Measurements from ENCODE around the gene SGPL1.

SGPL1 gene

GRCh38 chr10:70840836-70841235, 25.1 kb downstream of the SGPL1 start:
- no peak overlapping the region for H4K8ac ChIP-seq (ENCODE audit: low read depth, low read length)
- H2BK15ac ChIP-seq (ENCODE audit: low read length) = no peak overlapping the region
- no peak overlapping the region for H3K4ac ChIP-seq (ENCODE audit: low read length)
- H2AFZ ChIP-seq (ENCODE audit: low read length) = no peak overlapping the region
- no peak overlapping the region for H3K23ac ChIP-seq (ENCODE audit: low read depth, low read length, poor library complexity)
- no peak overlapping the region for H2BK12ac ChIP-seq (ENCODE audit: low read length)
- no peak overlapping the region for H3K4me3 ChIP-seq (ENCODE audit: low read length in 2 of 2)
- DNase-seq (ENCODE audit: low spot score) = no peak
- no peak overlapping the region for H3K18ac ChIP-seq (ENCODE audit: low read length)
- H3K27me3 ChIP-seq (ENCODE audit: control insufficient read depth in 3 of 3, insufficient read depth in 3 of 3, low read depth in 1 of 3, low read length in 3 of 3) = no peaks in the 10 kb centered on the region
- H3K4me1 ChIP-seq (ENCODE audit: control insufficient read depth in 2 of 2, insufficient read depth in 1 of 2, low read depth in 1 of 2, low read length in 2 of 2) = no peaks in the 10 kb centered on the region
- H3K36me3 ChIP-seq (replicated peaks in 1 of 2; ENCODE audit: control insufficient read depth in 2 of 2, insufficient read depth in 2 of 2, low read length in 2 of 2) = peaks cover 7 to 62% of the 10 kb centered on the region in 2 donors
- no peak overlapping the region for H2BK120ac ChIP-seq (ENCODE audit: low read depth, low read length)
- no peak overlapping the region for H2BK5ac ChIP-seq (ENCODE audit: low read length)
- H3K79me1 ChIP-seq (ENCODE audit: low read depth, low read length) = peaks cover 5% of the 10 kb centered on the region
- H3K9ac ChIP-seq (ENCODE audit: low read depth, low read length, poor library complexity) = no peak overlapping the region
- H3K14ac ChIP-seq (ENCODE audit: low read length) = no peak overlapping the region
- H2AK5ac ChIP-seq (ENCODE audit: low read depth, low read length) = no peak overlapping the region
- H3K9me3 ChIP-seq (replicated peaks in 1 of 2; ENCODE audit: control insufficient read depth in 2 of 2, insufficient read depth in 1 of 2, low read depth in 1 of 2, low read length in 2 of 2) = peaks cover 0 to 6% of the 10 kb centered on the region in 2 donors
- no peak overlapping the region for H4K91ac ChIP-seq (ENCODE audit: low read depth, low read length, poor library complexity)
- no CpG with 5 or more reads among the region's 2 CpGs for WGBS, 2 donors (ENCODE audit: extremely low coverage in 2 of 2, insufficient read length in 2 of 2, insufficient replicate concordance in 1 of 2)
- no peak overlapping the region for H3K27ac ChIP-seq (replicated peaks; ENCODE audit: low read length)
- no peak overlapping the region for H3K4me2 ChIP-seq (ENCODE audit: insufficient read depth, low read length, poor library complexity, severe bottlenecking)

GRCh38 chr10:70843333-70843732, 27.6 kb downstream of the SGPL1 start:
- Histone ChIP-seq H3K18ac (ENCODE audit: low read length) (no peak overlapping the region), H3K4me3 (ENCODE audit: low read length in 2 of 2) (no peak overlapping the region), H3K79me1 (ENCODE audit: low read depth, low read length) (peaks cover 5% of the 10 kb centered on the region), H4K8ac (ENCODE audit: low read depth, low read length) (no peak overlapping the region), H3K36me3 (replicated peaks in 1 of 2; ENCODE audit: control insufficient read depth in 2 of 2, insufficient read depth in 2 of 2, low read length in 2 of 2) (peaks cover 7 to 67% of the 10 kb centered on the region in 2 donors), H3K14ac (ENCODE audit: low read length) (no peak overlapping the region), H4K91ac (ENCODE audit: low read depth, low read length, poor library complexity) (no peak overlapping the region), H2AFZ (ENCODE audit: low read length) (no peak overlapping the region), H3K27me3 (ENCODE audit: control insufficient read depth in 3 of 3, insufficient read depth in 3 of 3, low read depth in 1 of 3, low read length in 3 of 3) (no peaks in the 10 kb centered on the region), H2BK5ac (ENCODE audit: low read length) (no peak overlapping the region), H3K23ac (ENCODE audit: low read depth, low read length, poor library complexity) (no peak overlapping the region), H2AK5ac (ENCODE audit: low read depth, low read length) (no peak overlapping the region), H3K27ac (replicated peaks; ENCODE audit: low read length) (no peak overlapping the region), H3K4me1 (ENCODE audit: control insufficient read depth in 2 of 2, insufficient read depth in 1 of 2, low read depth in 1 of 2, low read length in 2 of 2) (no peaks in the 10 kb centered on the region), H3K9ac (ENCODE audit: low read depth, low read length, poor library complexity) (no peak overlapping the region), H2BK15ac (ENCODE audit: low read length) (no peak overlapping the region), H2BK120ac (ENCODE audit: low read depth, low read length) (no peak overlapping the region), H3K4me2 (ENCODE audit: insufficient read depth, low read length, poor library complexity, severe bottlenecking) (no peak overlapping the region), H3K4ac (ENCODE audit: low read length) (no peak overlapping the region), H2BK12ac (ENCODE audit: low read length) (no peak overlapping the region), H3K9me3 (replicated peaks in 1 of 2; ENCODE audit: control insufficient read depth in 2 of 2, insufficient read depth in 1 of 2, low read depth in 1 of 2, low read length in 2 of 2) (no peaks in the 10 kb centered on the region)
- no peak for DNase-seq (ENCODE audit: low spot score)
- WGBS, 2 donors (ENCODE audit: extremely low coverage in 2 of 2, insufficient read length in 2 of 2, insufficient replicate concordance in 1 of 2) = no CpG with 5 or more reads among the region's 2 CpGs

DNA sequence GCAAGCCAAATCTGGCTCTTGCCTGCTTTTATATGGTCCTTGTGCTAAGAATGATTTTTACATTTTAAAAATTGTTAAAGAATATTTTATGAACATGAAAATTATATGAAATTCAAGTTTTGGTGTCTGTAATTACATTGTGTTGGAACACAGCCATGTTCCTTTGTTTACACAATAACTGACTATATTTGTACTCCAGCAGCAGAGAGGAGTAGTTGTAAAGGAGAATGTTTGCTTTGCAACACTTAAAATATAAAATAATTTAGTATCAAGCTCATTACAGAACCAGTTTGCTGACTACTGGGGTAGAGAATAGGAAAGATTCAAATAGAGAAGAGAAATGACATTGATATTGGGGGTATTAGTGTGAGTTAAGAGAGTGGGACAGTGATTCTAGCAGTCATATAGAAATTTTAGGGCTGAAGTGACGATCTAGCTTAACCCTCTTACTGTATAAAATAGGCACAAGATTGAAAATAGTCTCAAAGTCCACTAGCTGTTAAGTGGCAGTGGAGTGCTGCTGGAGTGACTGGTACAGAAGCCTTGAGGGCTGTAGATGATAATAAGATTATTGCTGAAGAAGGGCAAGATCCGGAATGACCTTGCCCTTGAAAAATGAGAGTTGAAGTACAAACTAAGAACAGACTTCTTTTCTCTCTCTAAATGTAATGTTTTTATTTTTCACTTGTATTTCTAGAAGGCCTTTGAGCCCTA, 28.2 kb downstream of the SGPL1 start:
- Histone ChIP-seq H3K79me1 (ENCODE audit: low read depth, low read length) (peaks cover 5% of the 10 kb centered on the region), H3K14ac (ENCODE audit: low read length) (no peak overlapping the region), H2BK5ac (ENCODE audit: low read length) (no peak overlapping the region), H4K8ac (ENCODE audit: low read depth, low read length) (no peak overlapping the region), H3K4me2 (ENCODE audit: insufficient read depth, low read length, poor library complexity, severe bottlenecking) (no peak overlapping the region), H3K9me3 (replicated peaks in 1 of 2; ENCODE audit: control insufficient read depth in 2 of 2, insufficient read depth in 1 of 2, low read depth in 1 of 2, low read length in 2 of 2) (no peaks in the 10 kb centered on the region), H3K27ac (replicated peaks; ENCODE audit: low read length) (no peak overlapping the region), H3K23ac (ENCODE audit: low read depth, low read length, poor library complexity) (no peak overlapping the region), H3K36me3 (replicated peaks in 1 of 2; ENCODE audit: control insufficient read depth in 2 of 2, insufficient read depth in 2 of 2, low read length in 2 of 2) (peaks cover 7 to 66% of the 10 kb centered on the region in 2 donors), H4K91ac (ENCODE audit: low read depth, low read length, poor library complexity) (no peak overlapping the region), H3K4me1 (ENCODE audit: control insufficient read depth in 2 of 2, insufficient read depth in 1 of 2, low read depth in 1 of 2, low read length in 2 of 2) (no peaks in the 10 kb centered on the region), H2BK12ac (ENCODE audit: low read length) (no peak overlapping the region), H2AK5ac (ENCODE audit: low read depth, low read length) (no peak overlapping the region), H2BK15ac (ENCODE audit: low read length) (no peak overlapping the region), H2AFZ (ENCODE audit: low read length) (no peak overlapping the region), H3K4me3 (ENCODE audit: low read length in 2 of 2) (no peak overlapping the region), H3K4ac (ENCODE audit: low read length) (no peak overlapping the region), H3K27me3 (ENCODE audit: control insufficient read depth in 3 of 3, insufficient read depth in 3 of 3, low read depth in 1 of 3, low read length in 3 of 3) (no peaks in the 10 kb centered on the region), H2BK120ac (ENCODE audit: low read depth, low read length) (no peak overlapping the region), H3K9ac (ENCODE audit: low read depth, low read length, poor library complexity) (no peak overlapping the region), H3K18ac (ENCODE audit: low read length) (no peak overlapping the region)
- DNase-seq (ENCODE audit: low spot score) = no peak
- WGBS, 2 donors (ENCODE audit: extremely low coverage in 2 of 2, insufficient read length in 2 of 2, insufficient replicate concordance in 1 of 2) = no CpG with 5 or more reads among the region's 2 CpGs

- Histone ChIP-seq H3K18ac (ENCODE audit: low read length) (no peak overlapping the region), H3K79me1 (ENCODE audit: low read depth, low read length) (peaks cover 3% of the 10 kb centered on the region), H2BK15ac (ENCODE audit: low read length) (no peak overlapping the region), H2BK5ac (ENCODE audit: low read length) (no peak overlapping the region), H3K4me1 (ENCODE audit: control insufficient read depth in 2 of 2, insufficient read depth in 1 of 2, low read depth in 1 of 2, low read length in 2 of 2) (no peaks in the 10 kb centered on the region), H3K9ac (ENCODE audit: low read depth, low read length, poor library complexity) (no peak overlapping the region), H3K4me2 (ENCODE audit: insufficient read depth, low read length, poor library complexity, severe bottlenecking) (no peak overlapping the region), H3K4me3 (ENCODE audit: low read length in 2 of 2) (no peak overlapping the region), H3K9me3 (replicated peaks in 1 of 2; ENCODE audit: control insufficient read depth in 2 of 2, insufficient read depth in 1 of 2, low read depth in 1 of 2, low read length in 2 of 2) (no peaks in the 10 kb centered on the region), H3K23ac (ENCODE audit: low read depth, low read length, poor library complexity) (no peak overlapping the region), H4K8ac (ENCODE audit: low read depth, low read length) (no peak overlapping the region), H2AK5ac (ENCODE audit: low read depth, low read length) (no peak overlapping the region), H3K27ac (replicated peaks; ENCODE audit: low read length) (no peak overlapping the region), H3K36me3 (replicated peaks in 1 of 2; ENCODE audit: control insufficient read depth in 2 of 2, insufficient read depth in 2 of 2, low read length in 2 of 2) (peaks cover 7 to 68% of the 10 kb centered on the region in 2 donors), H4K91ac (ENCODE audit: low read depth, low read length, poor library complexity) (no peak overlapping the region), H2AFZ (ENCODE audit: low read length) (no peak overlapping the region), H3K14ac (ENCODE audit: low read length) (no peak overlapping the region), H2BK120ac (ENCODE audit: low read depth, low read length) (no peak overlapping the region), H2BK12ac (ENCODE audit: low read length) (no peak overlapping the region), H3K27me3 (ENCODE audit: control insufficient read depth in 3 of 3, insufficient read depth in 3 of 3, low read depth in 1 of 3, low read length in 3 of 3) (no peaks in the 10 kb centered on the region), H3K4ac (ENCODE audit: low read length) (no peak overlapping the region)
- no peak for DNase-seq (ENCODE audit: low spot score)
- WGBS, 2 donors (ENCODE audit: extremely low coverage in 2 of 2, insufficient read length in 2 of 2, insufficient replicate concordance in 1 of 2) = no CpG with 5 or more reads among the region's 2 CpGs
Measured at GRCh38 chr10:70845256-70845655, 29.5 kb downstream of the SGPL1 start.
